ENCODE results near the gene STYX. TPM values are rescaled to one million over a fixed set of nuclear protein-coding genes. Genes with fewer than 3 reads are reported as not detected.

The STYX gene
- total RNA-seq, 1 experiment from 2014 or later: 16.3 TPM

DNA sequence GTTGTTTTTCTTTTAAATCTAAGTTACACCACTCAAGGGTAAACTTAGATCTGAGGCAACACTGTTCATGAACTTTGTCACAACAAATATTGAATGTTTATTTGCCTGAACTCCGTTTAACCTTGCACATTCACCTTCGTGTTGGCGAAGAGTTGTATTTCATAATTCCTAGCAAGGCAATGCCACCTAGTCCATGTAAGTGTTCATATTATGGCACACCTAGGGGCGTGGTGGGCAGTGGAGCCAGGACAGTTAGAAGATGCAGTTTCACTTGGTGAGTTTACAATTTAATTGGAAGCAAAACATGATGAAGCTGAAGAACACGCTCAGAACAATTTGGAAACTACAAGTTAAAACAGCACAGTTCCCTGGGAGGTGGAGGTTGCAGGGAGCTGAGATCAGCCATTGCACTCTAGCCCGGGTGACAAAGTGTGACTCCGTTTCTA is 91.9 kb downstream of the STYX start:
- Histone ChIP-seq H2AFZ (ENCODE audit: low read depth, low read length, poor library complexity, severe bottlenecking) (no peak overlapping the region), H3K4me1 (ENCODE audit: control insufficient read depth in 1 of 2, insufficient read depth in 2 of 2, low read length in 2 of 2) (0 out of 4 replicates have a peak, but pooled peaks cover 0 to 2% of the 10 kb centered on the region in 2 experiments), H3K9me3 (ENCODE audit: control insufficient read depth in 1 of 2, insufficient read depth in 1 of 2, low read depth in 1 of 2, low read length in 2 of 2) (no peaks in the 10 kb centered on the region), H3K36me3 (ENCODE audit: control insufficient read depth in 1 of 2, insufficient read depth in 2 of 2, low read length in 2 of 2) (no peaks in the 10 kb centered on the region), H3K4me3 (replicated peaks in 1 of 2; ENCODE audit: low read depth in 1 of 2, low read length in 2 of 2) (no peak overlapping the region), H3K4me2 (ENCODE audit: low read length) (no peak overlapping the region), H3K27me3 (ENCODE audit: insufficient read depth, low read length) (no peaks in the 10 kb centered on the region), H4K20me1 (ENCODE audit: insufficient read depth) (no peaks in the 10 kb centered on the region), H3K9ac (ENCODE audit: low read length) (no peak overlapping the region), H3K79me2 (ENCODE audit: insufficient read depth, low read length) (no peaks in the 10 kb centered on the region), H3K9me2 (ENCODE audit: insufficient read depth) (no peaks in the 10 kb centered on the region), H3K27ac (ENCODE audit: low read depth, low read length) (no peak overlapping the region)
- ATAC-seq: no peak
- no peak for TF ChIP-seq POLR2AphosphoS5 (IDR thresholded peaks at IDR 0.05; ENCODE audit: low read depth, low read length)
- TF ChIP-seq SRF (IDR thresholded peaks at IDR 0.05; ENCODE audit: low read depth): no peak
- no peak for TF ChIP-seq TCF7L2 (IDR thresholded peaks at IDR 0.05; ENCODE audit: borderline replicate concordance, extremely low read depth, insufficient read depth, insufficient read length)
- ChIA-PET CTCF (no interaction called here), POLR2A (no interaction called here), RAD21 (ENCODE audit: low non-redundant PET in 1 of 2, low total read pairs in 2 of 2, uncharacterized antibody in 2 of 2, unreplicated experiment in 2 of 2) (no interaction called here)
- no TSS peak for BruUV-seq (replicated peaks)
- DNase-seq (ENCODE audit: low read depth, low spot score): no peak
- intact Hi-C loops (cut with micrococcal nuclease): no loop called here

DNA sequence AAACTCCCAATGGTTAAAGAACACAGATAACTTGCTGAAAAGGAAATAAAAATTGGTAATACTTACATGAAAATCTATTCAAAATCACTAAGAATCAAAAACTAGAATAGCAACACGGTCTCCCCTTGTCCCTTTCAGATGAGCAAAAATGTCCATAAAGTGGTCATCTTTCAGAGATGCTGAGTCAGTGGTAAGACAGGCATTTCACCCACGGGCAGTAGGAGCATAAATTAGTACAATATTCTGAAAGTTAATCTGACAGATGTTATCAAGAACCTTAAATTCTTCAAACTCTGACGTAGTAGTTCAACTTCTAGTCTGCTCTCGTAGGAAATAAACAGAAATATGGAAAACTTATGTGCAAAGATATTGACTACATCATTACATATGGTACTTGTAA is 94.5 kb downstream of the STYX start:
- H3K27ac ChIP-seq (ENCODE audit: low read depth, low read length): no peak overlapping the region
- TF ChIP-seq YY1 (IDR thresholded peaks at IDR 0.05; ENCODE audit: extremely low read depth, insufficient replicate concordance, low read depth, low read length): no peak
- no peak for TF ChIP-seq RAD21 (IDR thresholded peaks at IDR 0.05; ENCODE audit: low read depth)
- no peak for TF ChIP-seq POLR2AphosphoS5 (IDR thresholded peaks at IDR 0.05; ENCODE audit: low read depth, low read length)
- TF ChIP-seq, protein P1, sequence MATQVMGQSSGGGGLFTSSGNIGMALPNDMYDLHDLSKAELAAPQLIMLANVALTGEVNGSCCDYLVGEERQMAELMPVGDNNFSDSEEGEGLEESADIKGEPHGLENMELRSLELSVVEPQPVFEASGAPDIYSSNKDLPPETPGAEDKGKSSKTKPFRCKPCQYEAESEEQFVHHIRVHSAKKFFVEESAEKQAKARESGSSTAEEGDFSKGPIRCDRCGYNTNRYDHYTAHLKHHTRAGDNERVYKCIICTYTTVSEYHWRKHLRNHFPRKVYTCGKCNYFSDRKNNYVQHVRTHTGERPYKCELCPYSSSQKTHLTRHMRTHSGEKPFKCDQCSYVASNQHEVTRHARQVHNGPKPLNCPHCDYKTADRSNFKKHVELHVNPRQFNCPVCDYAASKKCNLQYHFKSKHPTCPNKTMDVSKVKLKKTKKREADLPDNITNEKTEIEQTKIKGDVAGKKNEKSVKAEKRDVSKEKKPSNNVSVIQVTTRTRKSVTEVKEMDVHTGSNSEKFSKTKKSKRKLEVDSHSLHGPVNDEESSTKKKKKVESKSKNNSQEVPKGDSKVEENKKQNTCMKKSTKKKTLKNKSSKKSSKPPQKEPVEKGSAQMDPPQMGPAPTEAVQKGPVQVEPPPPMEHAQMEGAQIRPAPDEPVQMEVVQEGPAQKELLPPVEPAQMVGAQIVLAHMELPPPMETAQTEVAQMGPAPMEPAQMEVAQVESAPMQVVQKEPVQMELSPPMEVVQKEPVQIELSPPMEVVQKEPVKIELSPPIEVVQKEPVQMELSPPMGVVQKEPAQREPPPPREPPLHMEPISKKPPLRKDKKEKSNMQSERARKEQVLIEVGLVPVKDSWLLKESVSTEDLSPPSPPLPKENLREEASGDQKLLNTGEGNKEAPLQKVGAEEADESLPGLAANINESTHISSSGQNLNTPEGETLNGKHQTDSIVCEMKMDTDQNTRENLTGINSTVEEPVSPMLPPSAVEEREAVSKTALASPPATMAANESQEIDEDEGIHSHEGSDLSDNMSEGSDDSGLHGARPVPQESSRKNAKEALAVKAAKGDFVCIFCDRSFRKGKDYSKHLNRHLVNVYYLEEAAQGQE (IDR thresholded peaks at IDR 0.05; ENCODE audit: low read depth): no peak
- TF ChIP-seq, protein P2, sequence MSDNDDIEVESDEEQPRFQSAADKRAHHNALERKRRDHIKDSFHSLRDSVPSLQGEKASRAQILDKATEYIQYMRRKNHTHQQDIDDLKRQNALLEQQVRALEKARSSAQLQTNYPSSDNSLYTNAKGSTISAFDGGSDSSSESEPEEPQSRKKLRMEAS (IDR thresholded peaks at IDR 0.05): no peak
- TF ChIP-seq SP1 (IDR thresholded peaks at IDR 0.05; ENCODE audit: low read depth): no peak
- no peak for TF ChIP-seq TCF7L2 (IDR thresholded peaks at IDR 0.05; ENCODE audit: borderline replicate concordance, extremely low read depth, insufficient read depth, insufficient read length)
- TF ChIP-seq ELF1 (IDR thresholded peaks at IDR 0.05; ENCODE audit: borderline replicate concordance, low read depth): no peak
- TF ChIP-seq, protein P3, sequence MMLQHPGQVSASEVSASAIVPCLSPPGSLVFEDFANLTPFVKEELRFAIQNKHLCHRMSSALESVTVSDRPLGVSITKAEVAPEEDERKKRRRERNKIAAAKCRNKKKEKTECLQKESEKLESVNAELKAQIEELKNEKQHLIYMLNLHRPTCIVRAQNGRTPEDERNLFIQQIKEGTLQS (IDR thresholded peaks at IDR 0.05): no peak
- TF ChIP-seq CBX3 (IDR thresholded peaks at IDR 0.05; ENCODE audit: low read depth): no peak
- TF ChIP-seq, protein P4, sequence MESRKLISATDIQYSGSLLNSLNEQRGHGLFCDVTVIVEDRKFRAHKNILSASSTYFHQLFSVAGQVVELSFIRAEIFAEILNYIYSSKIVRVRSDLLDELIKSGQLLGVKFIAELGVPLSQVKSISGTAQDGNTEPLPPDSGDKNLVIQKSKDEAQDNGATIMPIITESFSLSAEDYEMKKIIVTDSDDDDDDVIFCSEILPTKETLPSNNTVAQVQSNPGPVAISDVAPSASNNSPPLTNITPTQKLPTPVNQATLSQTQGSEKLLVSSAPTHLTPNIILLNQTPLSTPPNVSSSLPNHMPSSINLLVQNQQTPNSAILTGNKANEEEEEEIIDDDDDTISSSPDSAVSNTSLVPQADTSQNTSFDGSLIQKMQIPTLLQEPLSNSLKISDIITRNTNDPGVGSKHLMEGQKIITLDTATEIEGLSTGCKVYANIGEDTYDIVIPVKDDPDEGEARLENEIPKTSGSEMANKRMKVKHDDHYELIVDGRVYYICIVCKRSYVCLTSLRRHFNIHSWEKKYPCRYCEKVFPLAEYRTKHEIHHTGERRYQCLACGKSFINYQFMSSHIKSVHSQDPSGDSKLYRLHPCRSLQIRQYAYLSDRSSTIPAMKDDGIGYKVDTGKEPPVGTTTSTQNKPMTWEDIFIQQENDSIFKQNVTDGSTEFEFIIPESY (IDR thresholded peaks at IDR 0.05; ENCODE audit: extremely low read depth, insufficient replicate concordance, low read length): no peak
- no peak for TF ChIP-seq JUND (IDR thresholded peaks at IDR 0.05)
- TF ChIP-seq EZH2phosphoT487 (IDR thresholded peaks at IDR 0.05; ENCODE audit: borderline replicate concordance): no peak
- TF ChIP-seq SRF (IDR thresholded peaks at IDR 0.05; ENCODE audit: low read depth): no peak

More for the DNA sequence above, 94.5 kb downstream of the STYX start:
- no peaks in the 10 kb centered on the region for H3K9me3 ChIP-seq (ENCODE audit: control insufficient read depth in 1 of 2, insufficient read depth in 1 of 2, low read depth in 1 of 2, low read length in 2 of 2)
- H3K9me2 ChIP-seq (ENCODE audit: insufficient read depth): no peaks in the 10 kb centered on the region
- H3K79me2 ChIP-seq (ENCODE audit: insufficient read depth, low read length): no peaks in the 10 kb centered on the region
- no peak for DNase-seq (ENCODE audit: low read depth, low spot score)
- no peaks in the 10 kb centered on the region for H3K36me3 ChIP-seq (ENCODE audit: control insufficient read depth in 1 of 2, insufficient read depth in 2 of 2, low read length in 2 of 2)
- intact Hi-C loops (cut with micrococcal nuclease): loop anchor here (2.0 kb wide), 1 partner anchor 482 kb away; no protein-coding TSS in a partner anchor
- POLR2A ChIA-PET: no interaction called here
- ATAC-seq: no peak
- CTCF ChIA-PET: interaction anchor here (0.8 to 2.5 kb wide), 7 partner anchors 29 to 1523 kb away, joined by 3 to 18 read pairs (median 4); no protein-coding TSS in a partner anchor
- H3K9ac ChIP-seq (ENCODE audit: low read length): no peak overlapping the region
- no peaks in the 10 kb centered on the region for H3K27me3 ChIP-seq (ENCODE audit: insufficient read depth, low read length)
- no peak overlapping the region for H3K4me2 ChIP-seq (ENCODE audit: low read length)
- no peak overlapping the region for H3K4me3 ChIP-seq (replicated peaks in 1 of 2; ENCODE audit: low read depth in 1 of 2, low read length in 2 of 2)
- RAD21 ChIA-PET (ENCODE audit: low non-redundant PET in 1 of 2, low total read pairs in 2 of 2, uncharacterized antibody in 2 of 2, unreplicated experiment in 2 of 2): interaction anchor here (0.9 to 1.1 kb wide), 2 partner anchors 137 kb away, joined by 4 to 6 read pairs; no protein-coding TSS in a partner anchor
- no peaks in the 10 kb centered on the region for H4K20me1 ChIP-seq (ENCODE audit: insufficient read depth)
- H3K4me1 ChIP-seq (ENCODE audit: control insufficient read depth in 1 of 2, insufficient read depth in 2 of 2, low read length in 2 of 2): 0 out of 4 replicates have a peak, but pooled peaks cover 0 to 2% of the 10 kb centered on the region in 2 experiments
- H2AFZ ChIP-seq (ENCODE audit: low read depth, low read length, poor library complexity, severe bottlenecking): peak overlapping the region; percentile 19
- BruUV-seq (replicated peaks): no TSS peak
